Keratinocyte (primary cell): ENCODE measurements around the gene BCAS1. TPM values are rescaled to one million over a fixed set of nuclear protein-coding genes. Genes with fewer than 3 reads are reported as not detected.
"Not testable (repeated sequence)": the region's sequence is repeated elsewhere in the genome, so short reads cannot be mapped to it uniquely, and the experiment has no call there.

Experiments used
- DNase-seq: peaks from one replicate; pipeline ENCODE4 v3.0.0-alpha.2; 2011; ENCODE audit warnings: low read depth, missing footprints, low spot score
- FAIRE-seq: peaks from 2 replicates; lab custom pipeline; 2011; peaks lifted over from hg19 to GRCh38; lab: Jason Lieb, UNC
- H2AFZ ChIP-seq: 2 replicates; pipeline ENCODE4 v1.6.0; 2012; ENCODE audit warnings: low read length, control low read depth, inconsistent platforms; ENCODE audit not compliant: control insufficient read depth
- H3K27ac ChIP-seq: 2 replicates; pipeline ENCODE4 v1.5.1; 2011; ENCODE audit warnings: low read length; ENCODE audit not compliant: control insufficient read depth, insufficient read depth
- H3K27me3 ChIP-seq: 3 replicates; pipeline ENCODE4 v1.6.0; 2011; ENCODE audit warnings: low read length; ENCODE audit not compliant: control insufficient read depth, insufficient read depth; ENCODE audit errors: extremely low read depth
- H3K36me3 ChIP-seq, 2 experiments: 2 replicates in 1 of 2; 3 replicates in 1 of 2; pipeline ENCODE4 v1.5.1; 2011; ENCODE audit warnings: low read length in 2 of 2, mild to moderate bottlenecking in 1 of 2; ENCODE audit not compliant: control insufficient read depth in 2 of 2, insufficient read depth in 2 of 2; ENCODE audit errors: extremely low read depth in 1 of 2
- H3K4me1 ChIP-seq: 3 replicates; pipeline ENCODE4 v1.5.1; 2011; ENCODE audit warnings: low read length; ENCODE audit not compliant: control insufficient read depth, insufficient read depth; ENCODE audit errors: extremely low read depth
- H3K4me2 ChIP-seq: 3 replicates; pipeline ENCODE4 v1.6.0; 2011; ENCODE audit warnings: low read depth, low read length; ENCODE audit not compliant: control insufficient read depth, insufficient read depth; ENCODE audit errors: extremely low read depth
- H3K4me3 ChIP-seq, 3 experiments: fragments of 200-600 bp in 1 of 3; sonication (generic) in 1 of 3; 2 replicates in 2 of 3; 3 replicates in 1 of 3; pipeline ENCODE4 v1.5.1; 2011 to 2016; ENCODE audit warnings: low read length in 3 of 3, mild to moderate bottlenecking in 3 of 3, control low read depth in 2 of 3, inconsistent platforms in 1 of 3, low read depth in 1 of 3, mixed read lengths in 1 of 3, mixed run types in 1 of 3, moderate library complexity in 1 of 3; ENCODE audit not compliant: control insufficient read depth in 2 of 3, insufficient read depth in 2 of 3; ENCODE audit errors: extremely low read depth in 1 of 3
- H3K79me2 ChIP-seq: 2 replicates; pipeline ENCODE4 v1.6.0; 2012; ENCODE audit warnings: low read length; ENCODE audit not compliant: control insufficient read depth, insufficient read depth
- H3K9ac ChIP-seq: 3 replicates; pipeline ENCODE4 v1.6.0; 2011; ENCODE audit warnings: low read length; ENCODE audit not compliant: control insufficient read depth, insufficient read depth; ENCODE audit errors: extremely low read depth
- H3K9me1 ChIP-seq: 3 replicates; pipeline ENCODE4 v1.6.0; 2011; ENCODE audit warnings: low read length; ENCODE audit not compliant: control insufficient read depth, insufficient read depth; ENCODE audit errors: extremely low read depth
- H3K9me3 ChIP-seq: 2 replicates; pipeline ENCODE4 v1.5.1; 2012; ENCODE audit warnings: low read depth, low read length; ENCODE audit not compliant: control insufficient read depth
- H4K20me1 ChIP-seq: 3 replicates; pipeline ENCODE4 v1.6.0; 2011; ENCODE audit warnings: low read length; ENCODE audit not compliant: control insufficient read depth, insufficient read depth; ENCODE audit errors: extremely low read depth
- CTCF ChIP-seq, 3 experiments: IDR thresholded peaks in 1 of 3; conservative IDR thresholded peaks in 1 of 3; optimal IDR thresholded peaks in 1 of 3; 2 replicates in 2 of 3; 3 replicates in 1 of 3; pipeline versions ENCODE3 to v1.5.1; 2011; ENCODE audit warnings: low read length in 3 of 3, mild to moderate bottlenecking in 3 of 3, moderate library complexity in 2 of 3, control low read depth in 1 of 3, inconsistent platforms in 1 of 3; ENCODE audit not compliant: insufficient read depth in 2 of 3; ENCODE audit errors: extremely low read depth in 1 of 3
- EZH2 ChIP-seq: IDR thresholded peaks from one replicate; pipeline ENCODE4 v1.6.1; 2012; ENCODE audit warnings: inconsistent platforms, mild to moderate bottlenecking, low read length, moderate library complexity
- dilution Hi-C: fragments of 300-500 bp; cut with MboI; formaldehyde crosslinking; loops from one replicate; pipeline ENCODE4 v1.7.0; 2020; ENCODE audit warnings: low sequenced_read_pairs; ENCODE audit not compliant: extremely low pct_ligation_motif_present
- polyA plus RNA-seq, 5 experiments: library from polyadenylated mRNA; depleted of rRNA in 3 of 5; stranded (reverse) in 3 of 5; stranded (forward) in 1 of 5; unstranded in 1 of 5; fragments of >200 nt; gene quantifications; 1 replicate in 1 of 5; 2 replicates in 3 of 5; 3 replicates in 1 of 5; pipeline versions ENCODE4 v1.2.1 to v1.2.3, GENCODE V29; 2011 to 2012; ENCODE audit warnings: missing spikeins in 2 of 5, low read depth in 1 of 5, low replicate concordance in 1 of 5

The BCAS1 gene
- polyA plus RNA-seq, 1 donor (not counting 4 experiments of a cell fraction or from before 2014, with no cell fraction given) = not detected

GRCh38 chr20:53934421-53935343, 135.7 kb downstream of the BCAS1 start:
- Histone ChIP-seq H3K27ac (no peak overlapping the region), H3K36me3 (no peaks in the 10 kb centered on the region), H3K4me2 (no peak overlapping the region), H3K9me3 (no peaks in the 10 kb centered on the region), H3K27me3 (no peaks in the 10 kb centered on the region), H3K9me1 (peaks cover 2% of the 10 kb centered on the region), H3K4me1 (peaks cover 32% of the 10 kb centered on the region), H2AFZ (no peak overlapping the region), H3K4me3 (no peak overlapping the region), H4K20me1 (no peaks in the 10 kb centered on the region), H3K79me2 (no peaks in the 10 kb centered on the region), H3K9ac (no peak overlapping the region)
- no peak for DNase-seq
- FAIRE-seq = no peak
- TF ChIP-seq CTCF (optimal IDR thresholded peaks at IDR 0.05 in 1 of 3, IDR thresholded peaks at IDR 0.05 in 1 of 3, conservative IDR thresholded peaks at IDR 0.05 in 1 of 3; ENCODE audit: extremely low read depth in 1 of 3, insufficient read depth in 2 of 3, low read length in 3 of 3) (no peak), EZH2 (no peak)
- dilution Hi-C loops = no loop called here

- no peak overlapping the region for H2AFZ ChIP-seq
- H3K79me2 ChIP-seq = no peaks in the 10 kb centered on the region
- H3K4me3 ChIP-seq = no peak overlapping the region
- DNase-seq (no peak), FAIRE-seq (no peak)
- dilution Hi-C loops = no loop called here
- H3K36me3 ChIP-seq = no peaks in the 10 kb centered on the region
- no peak overlapping the region for H3K9ac ChIP-seq
- no peaks in the 10 kb centered on the region for H3K9me1 ChIP-seq
- H3K27me3 ChIP-seq = no peaks in the 10 kb centered on the region
- no peaks in the 10 kb centered on the region for H3K9me3 ChIP-seq
- H3K4me2 ChIP-seq = no peak overlapping the region
- H4K20me1 ChIP-seq = no peaks in the 10 kb centered on the region
- peaks cover 23% of the 10 kb centered on the region for H3K4me1 ChIP-seq
- TF ChIP-seq EZH2 (no peak), CTCF (optimal IDR thresholded peaks at IDR 0.05 in 1 of 3, IDR thresholded peaks at IDR 0.05 in 1 of 3, conservative IDR thresholded peaks at IDR 0.05 in 1 of 3; ENCODE audit: extremely low read depth in 1 of 3, insufficient read depth in 2 of 3, low read length in 3 of 3) (no peak)
- H3K27ac ChIP-seq = no peak overlapping the region
Observed at GRCh38 chr20:53933232-53933846, 137.1 kb downstream of the BCAS1 start.

GRCh38 chr20:53932655-53933192, 137.7 kb downstream of the BCAS1 start:
- H3K27me3 ChIP-seq, H3K9me1 ChIP-seq, H3K79me2 ChIP-seq, H3K9ac ChIP-seq, H3K9me3 ChIP-seq, H3K36me3 ChIP-seq, dilution Hi-C loops, H3K27ac ChIP-seq, H3K4me2 ChIP-seq, FAIRE-seq, H4K20me1 ChIP-seq, H2AFZ ChIP-seq, DNase-seq, H3K4me3 ChIP-seq: not testable (repeated sequence)
- H3K4me1 ChIP-seq = peaks cover 23% of the 10 kb centered on the region
